Measurements from ENCODE around the gene L3MBTL4.

DNA sequence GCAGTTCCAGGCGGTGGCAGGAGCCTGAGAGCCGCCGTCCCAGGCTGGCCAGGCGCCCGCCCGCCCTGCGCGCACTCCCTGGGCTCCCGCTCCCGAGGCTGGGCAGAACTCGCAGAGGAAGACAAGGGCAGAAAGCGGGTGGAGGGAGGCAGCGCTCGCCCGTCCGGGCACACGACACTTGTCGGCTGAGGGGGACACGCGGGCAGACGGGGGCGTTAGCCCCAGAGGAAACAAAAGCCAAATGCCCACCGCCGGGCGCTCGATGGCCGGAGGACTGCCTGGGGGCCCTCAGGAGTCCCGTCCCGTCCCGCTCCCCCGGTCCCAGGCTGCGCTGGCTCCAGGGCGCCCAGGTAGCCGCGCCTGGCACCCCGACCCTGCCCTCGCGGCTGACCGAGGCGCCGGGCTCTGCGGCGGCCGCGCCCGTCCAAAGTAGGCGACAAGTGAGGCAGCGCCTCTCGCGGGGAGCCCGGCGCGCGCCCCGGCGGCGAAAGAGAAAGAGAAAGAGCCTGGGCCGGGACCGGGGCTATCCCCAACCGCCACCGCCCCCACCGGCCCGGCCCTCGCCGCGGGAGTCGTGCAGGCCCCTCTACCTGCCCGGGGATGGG, 491 bp downstream of the L3MBTL4 start:
- TF ChIP-seq, protein P1, sequence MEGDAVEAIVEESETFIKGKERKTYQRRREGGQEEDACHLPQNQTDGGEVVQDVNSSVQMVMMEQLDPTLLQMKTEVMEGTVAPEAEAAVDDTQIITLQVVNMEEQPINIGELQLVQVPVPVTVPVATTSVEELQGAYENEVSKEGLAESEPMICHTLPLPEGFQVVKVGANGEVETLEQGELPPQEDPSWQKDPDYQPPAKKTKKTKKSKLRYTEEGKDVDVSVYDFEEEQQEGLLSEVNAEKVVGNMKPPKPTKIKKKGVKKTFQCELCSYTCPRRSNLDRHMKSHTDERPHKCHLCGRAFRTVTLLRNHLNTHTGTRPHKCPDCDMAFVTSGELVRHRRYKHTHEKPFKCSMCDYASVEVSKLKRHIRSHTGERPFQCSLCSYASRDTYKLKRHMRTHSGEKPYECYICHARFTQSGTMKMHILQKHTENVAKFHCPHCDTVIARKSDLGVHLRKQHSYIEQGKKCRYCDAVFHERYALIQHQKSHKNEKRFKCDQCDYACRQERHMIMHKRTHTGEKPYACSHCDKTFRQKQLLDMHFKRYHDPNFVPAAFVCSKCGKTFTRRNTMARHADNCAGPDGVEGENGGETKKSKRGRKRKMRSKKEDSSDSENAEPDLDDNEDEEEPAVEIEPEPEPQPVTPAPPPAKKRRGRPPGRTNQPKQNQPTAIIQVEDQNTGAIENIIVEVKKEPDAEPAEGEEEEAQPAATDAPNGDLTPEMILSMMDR (IDR thresholded peaks at IDR 0.05) = peak in 1 of 4 experiments; percentile 34
- no peak for TF ChIP-seq POLR2A (IDR thresholded peaks at IDR 0.05)
